Panc1 (cell line): Measurements from ENCODE around the gene NTN4. TPM values are rescaled to one million over a fixed set of nuclear protein-coding genes. Genes with fewer than 3 reads are reported as not detected.

Experiments
- ATAC-seq: fragments of 200-7000 bp; cut with Tn5 transposase; 2 replicates; pipeline ENCODE4 v1.9.1; 2020; ENCODE audit warnings: mild to moderate bottlenecking, moderate library complexity
- BruUV-seq: library from RNA; stranded (reverse); fragments of 400-500 nt; replicated peaks from 2 replicates; lab custom pipeline; 2021; lab: Mats Ljungman, UMichigan
- CTCF ChIA-PET: fragments of 300-600 bp; sonication (Branson Sonifier 250); formaldehyde crosslinking; loops from one replicate; lab custom pipeline; 2022; ENCODE audit warnings: antibody characterized with exemption; lab: Charles Lee
- POLR2A ChIA-PET: fragments of 300-600 bp; sonication (Branson Sonifier 250); formaldehyde crosslinking; loops from one replicate; lab custom pipeline; 2022; ENCODE audit warnings: antibody characterized with exemption; lab: Charles Lee
- DNase-seq: peaks from one replicate; pipeline ENCODE4 v3.0.0-alpha.2; 2010; ENCODE audit warnings: low read depth, low spot score
- H3K27ac ChIP-seq: 2 replicates; pipeline ENCODE4 v1.5.1; 2011; ENCODE audit warnings: mild to moderate bottlenecking, low read length, inconsistent platforms
- H3K27me3 ChIP-seq: fragments of 200-500 bp; sonication (Bioruptor generic); 2 replicates; pipeline ENCODE4 v1.6.0; 2014; ENCODE audit warnings: low read length, inconsistent platforms; ENCODE audit not compliant: control insufficient read depth, insufficient read depth
- H3K36me3 ChIP-seq: fragments of 200-500 bp; sonication (Bioruptor generic); 2 replicates; pipeline ENCODE4 v1.5.1; 2014; ENCODE audit warnings: inconsistent platforms, mild to moderate bottlenecking, low read length, moderate library complexity; ENCODE audit not compliant: control insufficient read depth, insufficient read depth
- H3K4me1 ChIP-seq: 2 replicates; pipeline ENCODE4 v1.5.1; 2011; ENCODE audit warnings: inconsistent platforms, mild to moderate bottlenecking, low read length, moderate library complexity; ENCODE audit not compliant: control insufficient read depth, insufficient read depth
- H3K4me3 ChIP-seq, 2 experiments: 2 replicates each; pipeline ENCODE4 v1.5.1; 2011 to 2012; ENCODE audit warnings: low read depth in 2 of 2, low read length in 2 of 2, mild to moderate bottlenecking in 2 of 2, inconsistent platforms in 1 of 2, moderate library complexity in 1 of 2
- H3K9me3 ChIP-seq: fragments of 200-500 bp; sonication (Bioruptor generic); 2 replicates; pipeline ENCODE4 v1.5.1; 2014; ENCODE audit warnings: low read depth, mild to moderate bottlenecking, inconsistent platforms, low read length, moderate library complexity; ENCODE audit not compliant: control insufficient read depth, insufficient read depth
- POLR2AphosphoS5 ChIP-seq: IDR thresholded peaks from 2 replicates; pipeline ENCODE4 v1.6.1; 2012; ENCODE audit warnings: mild to moderate bottlenecking, low read depth, low read length, moderate library complexity
- REST ChIP-seq, 2 experiments: IDR thresholded peaks; 2 replicates each; pipeline ENCODE4 v1.6.1; 2011 to 2012; ENCODE audit warnings: low read depth in 2 of 2, control low read depth in 1 of 2, low read length in 1 of 2, mild to moderate bottlenecking in 1 of 2, moderate library complexity in 1 of 2; ENCODE audit not compliant: insufficient read depth in 1 of 2
- SIN3A ChIP-seq: IDR thresholded peaks from 2 replicates; pipeline ENCODE4 v1.6.1; 2012; ENCODE audit warnings: low read depth, mild to moderate bottlenecking, low read length, moderate library complexity, borderline replicate concordance; ENCODE audit not compliant: insufficient read depth
- TCF7L2 ChIP-seq: IDR thresholded peaks from 2 replicates; pipeline ENCODE4 v1.6.1; 2011; ENCODE audit warnings: mild to moderate bottlenecking, low read depth, low read length, inconsistent platforms
- in situ Hi-C: cut with HindIII; loops from 2 replicates; pipeline ENCODE4 v1.10.0; 2016; ENCODE audit warnings: low sequenced_read_pairs, low pct_unique_long_range_greater_than_20kb
- intact Hi-C: fragments of 100-400 bp; cut with micrococcal nuclease; formaldehyde crosslinking; loops from one replicate; pipeline ENCODE4 v1.10.0; 2022; ENCODE audit not compliant: unreplicated experiment
- total RNA-seq: library from RNA; stranded (reverse); gene quantifications from one replicate; pipeline ENCODE4 v1.2.1, GENCODE V29; 2021; ENCODE audit not compliant: unreplicated experiment
- TF ChIP-seq, protein P1 (sequence below): fragments of 450-650 bp; IDR thresholded peaks from 2 replicates; pipeline ENCODE4 v1.5.1; 2017; ENCODE audit warnings: mild to moderate bottlenecking

The NTN4 gene
- total RNA-seq, 1 experiment from 2014 or later = 17.1 TPM

- Histone ChIP-seq H3K4me3 (no peak overlapping the region), H3K36me3 (no peaks in the 10 kb centered on the region)
- intact Hi-C loops = no loop called here
These were observed 26.7 kb downstream of the NTN4 start for GRCh38 chr12:95763809-95764253.

GRCh38 chr12:95762123-95762785, 28.3 kb downstream of the NTN4 start:
- Histone ChIP-seq H3K36me3 (no peaks in the 10 kb centered on the region), H3K4me3 (no peak overlapping the region), H3K4me1 (no peaks in the 10 kb centered on the region; the same call in 1 of the 2 replicates), H3K27ac (no peak overlapping the region), H3K9me3 (no peaks in the 10 kb centered on the region), H3K27me3 (no peaks in the 10 kb centered on the region)
- intact Hi-C loops = no loop called here
- in situ Hi-C loops = no loop called here
- CTCF ChIA-PET = no interaction called here
- no TSS peak for BruUV-seq
- DNase-seq = no peak
- POLR2A ChIA-PET = no interaction called here
- no peak for ATAC-seq
- TF ChIP-seq, protein P1, sequence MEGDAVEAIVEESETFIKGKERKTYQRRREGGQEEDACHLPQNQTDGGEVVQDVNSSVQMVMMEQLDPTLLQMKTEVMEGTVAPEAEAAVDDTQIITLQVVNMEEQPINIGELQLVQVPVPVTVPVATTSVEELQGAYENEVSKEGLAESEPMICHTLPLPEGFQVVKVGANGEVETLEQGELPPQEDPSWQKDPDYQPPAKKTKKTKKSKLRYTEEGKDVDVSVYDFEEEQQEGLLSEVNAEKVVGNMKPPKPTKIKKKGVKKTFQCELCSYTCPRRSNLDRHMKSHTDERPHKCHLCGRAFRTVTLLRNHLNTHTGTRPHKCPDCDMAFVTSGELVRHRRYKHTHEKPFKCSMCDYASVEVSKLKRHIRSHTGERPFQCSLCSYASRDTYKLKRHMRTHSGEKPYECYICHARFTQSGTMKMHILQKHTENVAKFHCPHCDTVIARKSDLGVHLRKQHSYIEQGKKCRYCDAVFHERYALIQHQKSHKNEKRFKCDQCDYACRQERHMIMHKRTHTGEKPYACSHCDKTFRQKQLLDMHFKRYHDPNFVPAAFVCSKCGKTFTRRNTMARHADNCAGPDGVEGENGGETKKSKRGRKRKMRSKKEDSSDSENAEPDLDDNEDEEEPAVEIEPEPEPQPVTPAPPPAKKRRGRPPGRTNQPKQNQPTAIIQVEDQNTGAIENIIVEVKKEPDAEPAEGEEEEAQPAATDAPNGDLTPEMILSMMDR = no peak
- 0 out of 2 replicates have a peak, but pooled peaks have one; percentile 20 for TF ChIP-seq TCF7L2

More at GRCh38 chr12:95763809-95764253, 26.7 kb downstream of the NTN4 start:
- Histone ChIP-seq H3K4me1 (no peaks in the 10 kb centered on the region; the same call in 1 of the 2 replicates), H3K27me3 (no peaks in the 10 kb centered on the region), H3K9me3 (no peaks in the 10 kb centered on the region), H3K27ac (no peak overlapping the region)
- ChIA-PET CTCF (interaction anchor here (0.6 kb wide), 2 partner anchors 47 to 114 kb away, joined by 3 to 5 read pairs; no protein-coding TSS in a partner anchor), POLR2A (no interaction called here)
- ATAC-seq (peak; percentile 88), DNase-seq (peak; percentile 82)
- in situ Hi-C loops = no loop called here
- TF ChIP-seq, protein P1 = no peak
- TF ChIP-seq TCF7L2 = no peak
- no peak for TF ChIP-seq POLR2AphosphoS5
- no peak for TF ChIP-seq REST (IDR thresholded peaks at IDR 0.05; ENCODE audit: insufficient read depth in 1 of 2, low read depth in 2 of 2, low read length in 1 of 2)
- no peak for TF ChIP-seq SIN3A
- BruUV-seq = no TSS peak
